GM11168 (cell line): ENCODE measurements around the gene FOXD3.

Source experiments
- in situ Hi-C: fragments of 300-500 bp; cut with MboI; formaldehyde crosslinking; loops from one replicate; pipeline ENCODE4 v1.12.0; 2022; ENCODE audit warnings: low sequenced_read_pairs; ENCODE audit not compliant: unreplicated experiment

FOXD3 gene

GRCh38 chr1:63322114-63322943 is at the start of gene FOXD3:
Gene FOXD3 (plus strand): TSS chr1:63322567. CDS start chr1:63323059, 492 bp downstream.
- in situ Hi-C loops, result no loop called here

GRCh38 chr1:63272811-63273210 is 49.6 kb upstream of the FOXD3 start:
- in situ Hi-C loops, result no loop called here

- in situ Hi-C loops, result no loop called here
Measured at GRCh38 chr1:63274371-63274770, 48.0 kb upstream of the FOXD3 start.

- in situ Hi-C loops, result no loop called here
Measured at GRCh38 chr1:63274979-63275378, 47.4 kb upstream of the FOXD3 start.

- in situ Hi-C loops, result no loop called here
Measured at GRCh38 chr1:63276624-63277023, 45.7 kb upstream of the FOXD3 start.

- in situ Hi-C loops, result no loop called here
Measured at GRCh38 chr1:63277195-63278192, 44.9 kb upstream of the FOXD3 start.

GRCh38 chr1:63281753-63282152 is 40.6 kb upstream of the FOXD3 start:
- in situ Hi-C loops, result no loop called here

GRCh38 chr1:63289135-63289534 is 33.2 kb upstream of the FOXD3 start:
- in situ Hi-C loops, result no loop called here

GRCh38 chr1:63294803-63295594 is 27.4 kb upstream of the FOXD3 start:
- in situ Hi-C loops, result no loop called here

- in situ Hi-C loops, result no loop called here
Measured at GRCh38 chr1:63304410-63304809, 18.0 kb upstream of the FOXD3 start.

- in situ Hi-C loops, result no loop called here
Measured at GRCh38 chr1:63305043-63305442, 17.3 kb upstream of the FOXD3 start.

GRCh38 chr1:63307196-63307794 is 15.1 kb upstream of the FOXD3 start:
- in situ Hi-C loops, result no loop called here

- in situ Hi-C loops, result no loop called here
Measured at GRCh38 chr1:63316598-63316983, 5.8 kb upstream of the FOXD3 start.

GRCh38 chr1:63316984-63317816 is 5.2 kb upstream of the FOXD3 start:
- in situ Hi-C loops, result no loop called here

- in situ Hi-C loops, result no loop called here
Measured at GRCh38 chr1:63317817-63318152, 4.6 kb upstream of the FOXD3 start.

- in situ Hi-C loops, result no loop called here
Measured at GRCh38 chr1:63318201-63318979, 4.0 kb upstream of the FOXD3 start.

- in situ Hi-C loops, result no loop called here
Measured at GRCh38 chr1:63319046-63320021, 3.0 kb upstream of the FOXD3 start.
